ENCODE results near the gene DPF3.

Gene DPF3

GRCh38 chr14:72732022-72732780 is 161.7 kb downstream of the DPF3 start:
- intact Hi-C loops (cut with micrococcal nuclease), result no loop called here
- peaks cover 18% of the 10 kb centered on the region for H3K27me3 Mint-ChIP-seq
- H3K4me3 Mint-ChIP-seq, result no peak overlapping the region
- H3K9me3 Mint-ChIP-seq, result no peaks in the 10 kb centered on the region
- no peak overlapping the region for H3K27ac Mint-ChIP-seq
- H3K36me3 Mint-ChIP-seq (ENCODE audit: low read depth), result no peaks in the 10 kb centered on the region
- H3K4me1 Mint-ChIP-seq (ENCODE audit: low read depth), result no peaks in the 10 kb centered on the region

GRCh38 chr14:72731252-72732020 is 162.5 kb downstream of the DPF3 start:
- intact Hi-C loops (cut with micrococcal nuclease), result no loop called here
- no peaks in the 10 kb centered on the region for H3K36me3 Mint-ChIP-seq (ENCODE audit: low read depth)
- H3K27me3 Mint-ChIP-seq, result peaks cover 21% of the 10 kb centered on the region
- H3K9me3 Mint-ChIP-seq, result no peaks in the 10 kb centered on the region
- H3K4me3 Mint-ChIP-seq, result no peak overlapping the region
- no peak overlapping the region for H3K27ac Mint-ChIP-seq
- no peaks in the 10 kb centered on the region for H3K4me1 Mint-ChIP-seq (ENCODE audit: low read depth)

- H3K27ac Mint-ChIP-seq, result no peak overlapping the region
- no peaks in the 10 kb centered on the region for H3K9me3 Mint-ChIP-seq
- H3K4me3 Mint-ChIP-seq, result no peak overlapping the region
- H3K27me3 Mint-ChIP-seq, result peaks cover 21% of the 10 kb centered on the region
- H3K4me1 Mint-ChIP-seq (ENCODE audit: low read depth), result no peaks in the 10 kb centered on the region
- intact Hi-C loops (cut with micrococcal nuclease), result no loop called here
- no peaks in the 10 kb centered on the region for H3K36me3 Mint-ChIP-seq (ENCODE audit: low read depth)
These were observed 163.4 kb downstream of the DPF3 start for GRCh38 chr14:72730468-72730867.

GRCh38 chr14:72726444-72726843 is 167.5 kb downstream of the DPF3 start:
- Mint-ChIP-seq H3K9me3 (no peaks in the 10 kb centered on the region), H3K4me3 (no peak overlapping the region), H3K27me3 (peaks cover 12% of the 10 kb centered on the region), H3K4me1 (ENCODE audit: low read depth) (no peaks in the 10 kb centered on the region), H3K36me3 (ENCODE audit: low read depth) (no peaks in the 10 kb centered on the region), H3K27ac (no peak overlapping the region)
- intact Hi-C loops (cut with micrococcal nuclease), result no loop called here

- intact Hi-C loops (cut with micrococcal nuclease), result no loop called here
- peaks cover 10% of the 10 kb centered on the region for H3K27me3 Mint-ChIP-seq
These were observed 169.9 kb downstream of the DPF3 start for GRCh38 chr14:72723858-72724530.

GRCh38 chr14:72722201-72722785 is 171.6 kb downstream of the DPF3 start:
- no peak overlapping the region for H3K4me3 Mint-ChIP-seq
- H3K27ac Mint-ChIP-seq, result no peak overlapping the region
- no peaks in the 10 kb centered on the region for H3K9me3 Mint-ChIP-seq
- H3K4me1 Mint-ChIP-seq (ENCODE audit: low read depth), result no peaks in the 10 kb centered on the region
- intact Hi-C loops (cut with micrococcal nuclease), result no loop called here
- H3K36me3 Mint-ChIP-seq (ENCODE audit: low read depth), result no peaks in the 10 kb centered on the region
- H3K27me3 Mint-ChIP-seq, result peaks cover 10% of the 10 kb centered on the region

More at GRCh38 chr14:72723858-72724530, 169.9 kb downstream of the DPF3 start:
- Mint-ChIP-seq H3K4me3 (no peak overlapping the region), H3K27ac (no peak overlapping the region), H3K36me3 (ENCODE audit: low read depth) (no peaks in the 10 kb centered on the region), H3K4me1 (ENCODE audit: low read depth) (no peaks in the 10 kb centered on the region), H3K9me3 (no peaks in the 10 kb centered on the region)

- Mint-ChIP-seq H3K9me3 (no peaks in the 10 kb centered on the region), H3K36me3 (ENCODE audit: low read depth) (no peaks in the 10 kb centered on the region), H3K4me1 (ENCODE audit: low read depth) (no peaks in the 10 kb centered on the region), H3K4me3 (no peak overlapping the region), H3K27me3 (peaks cover 9% of the 10 kb centered on the region), H3K27ac (no peak overlapping the region)
- intact Hi-C loops (cut with micrococcal nuclease), result no loop called here
These were observed 172.8 kb downstream of the DPF3 start for GRCh38 chr14:72721083-72721482.

GRCh38 chr14:72717220-72717619 is 176.7 kb downstream of the DPF3 start:
- Mint-ChIP-seq H3K4me3 (no peak overlapping the region), H3K4me1 (ENCODE audit: low read depth) (peaks cover 17% of the 10 kb centered on the region), H3K36me3 (ENCODE audit: low read depth) (no peaks in the 10 kb centered on the region), H3K27ac (no peak overlapping the region), H3K27me3 (peaks cover 25% of the 10 kb centered on the region), H3K9me3 (no peaks in the 10 kb centered on the region)
- intact Hi-C loops (cut with micrococcal nuclease), result no loop called here

GRCh38 chr14:72716476-72716875 is 177.4 kb downstream of the DPF3 start:
- Mint-ChIP-seq H3K9me3 (no peaks in the 10 kb centered on the region), H3K27me3 (peaks cover 29% of the 10 kb centered on the region), H3K36me3 (ENCODE audit: low read depth) (no peaks in the 10 kb centered on the region), H3K27ac (no peak overlapping the region), H3K4me1 (ENCODE audit: low read depth) (peaks cover 17% of the 10 kb centered on the region), H3K4me3 (no peak overlapping the region)
- intact Hi-C loops (cut with micrococcal nuclease), result no loop called here

GRCh38 chr14:72715850-72716228 is 178.1 kb downstream of the DPF3 start:
- no peaks in the 10 kb centered on the region for H3K36me3 Mint-ChIP-seq (ENCODE audit: low read depth)
- peaks cover 29% of the 10 kb centered on the region for H3K27me3 Mint-ChIP-seq
- no peaks in the 10 kb centered on the region for H3K9me3 Mint-ChIP-seq
- no peak overlapping the region for H3K27ac Mint-ChIP-seq
- intact Hi-C loops (cut with micrococcal nuclease), result no loop called here
- peaks cover 17% of the 10 kb centered on the region for H3K4me1 Mint-ChIP-seq (ENCODE audit: low read depth)
- H3K4me3 Mint-ChIP-seq, result no peak overlapping the region

GRCh38 chr14:72715215-72715849 is 178.6 kb downstream of the DPF3 start:
- Mint-ChIP-seq H3K9me3 (no peaks in the 10 kb centered on the region), H3K27ac (no peak overlapping the region), H3K4me1 (ENCODE audit: low read depth) (peaks cover 17% of the 10 kb centered on the region), H3K4me3 (no peak overlapping the region), H3K27me3 (peaks cover 29% of the 10 kb centered on the region), H3K36me3 (ENCODE audit: low read depth) (no peaks in the 10 kb centered on the region)
- intact Hi-C loops (cut with micrococcal nuclease), result no loop called here

GRCh38 chr14:72714871-72715214 is 179.1 kb downstream of the DPF3 start:
- Mint-ChIP-seq H3K27ac (no peak overlapping the region), H3K36me3 (ENCODE audit: low read depth) (no peaks in the 10 kb centered on the region), H3K4me1 (ENCODE audit: low read depth) (peaks cover 17% of the 10 kb centered on the region), H3K4me3 (no peak overlapping the region), H3K9me3 (no peaks in the 10 kb centered on the region), H3K27me3 (peaks cover 29% of the 10 kb centered on the region)
- intact Hi-C loops (cut with micrococcal nuclease), result no loop called here

- Mint-ChIP-seq H3K36me3 (ENCODE audit: low read depth) (no peaks in the 10 kb centered on the region), H3K27ac (no peak overlapping the region), H3K4me1 (ENCODE audit: low read depth) (peaks cover 17% of the 10 kb centered on the region), H3K27me3 (peaks cover 29% of the 10 kb centered on the region), H3K9me3 (no peaks in the 10 kb centered on the region), H3K4me3 (no peak overlapping the region)
- intact Hi-C loops (cut with micrococcal nuclease), result no loop called here
These were observed 179.8 kb downstream of the DPF3 start for GRCh38 chr14:72714094-72714493.

Measured in dendritic cell treated with granulocyte-macrophage colony-stimulating factor and Interleukin-4, amounts not matched to agents 40 ng/mL and 50 ng/mL, for 4 days (primary cell).